Islet precursor cell (in vitro differentiated cells): ENCODE measurements around the gene LYG1.
"Not testable (repeated sequence)": the region's sequence is repeated elsewhere in the genome, so short reads cannot be mapped to it uniquely, and the experiment has no call there.

ENCODE experiments used
- DNase-seq: peaks from one replicate; pipeline ENCODE4 v3.0.0-alpha.2; 2018

Gene LYG1

DNA sequence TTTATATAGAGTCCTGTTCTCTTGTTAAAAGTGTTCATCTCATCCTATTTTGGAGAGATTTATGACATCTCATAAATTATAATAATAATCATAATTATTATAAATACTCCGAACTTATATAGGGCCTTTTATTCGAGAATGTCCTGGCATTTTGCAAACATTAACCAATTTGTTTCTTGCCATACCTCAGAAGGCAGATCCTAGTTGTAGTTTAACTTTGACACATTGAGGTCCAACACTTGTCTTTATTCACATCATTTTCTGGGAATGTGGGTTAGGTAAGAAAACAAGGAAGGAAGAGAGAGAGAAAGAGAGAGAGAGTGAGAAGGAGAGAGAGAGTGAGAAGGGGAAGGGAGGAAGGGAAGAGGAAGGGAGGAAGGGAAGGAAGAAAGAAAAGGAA, at the start of gene LYG1:
Gene LYG1 (minus strand): TSS at position 101 of the 400 bp plus-strand sequence. CDS start 5,527 bp downstream, outside the sequence.
- DNase-seq = not testable (repeated sequence)

GRCh38 chr2:99350194-99350593, 49.2 kb upstream of the LYG1 start:
- no peak for DNase-seq

GRCh38 chr2:99348173-99348572, 47.2 kb upstream of the LYG1 start:
- no peak for DNase-seq

DNA sequence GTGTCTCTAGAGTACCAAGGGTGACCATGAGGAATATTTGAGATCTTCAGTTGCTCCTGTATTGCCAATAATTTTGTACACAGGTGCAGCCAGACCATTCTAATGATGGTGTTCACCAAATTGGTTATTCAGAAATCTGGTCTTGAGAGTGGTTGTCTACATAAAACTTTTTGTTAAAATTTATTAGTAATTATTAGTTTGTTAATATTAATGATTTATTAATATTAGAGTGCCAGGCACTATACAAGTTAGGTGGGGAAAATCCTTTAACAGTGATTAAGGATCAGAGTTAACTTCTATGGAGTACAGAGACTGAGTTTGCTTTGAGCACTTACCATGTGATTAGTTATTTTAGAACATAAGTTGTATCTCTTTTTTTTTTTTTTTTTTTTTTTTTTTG, 45.2 kb upstream of the LYG1 start:
- DNase-seq = no peak

DNA sequence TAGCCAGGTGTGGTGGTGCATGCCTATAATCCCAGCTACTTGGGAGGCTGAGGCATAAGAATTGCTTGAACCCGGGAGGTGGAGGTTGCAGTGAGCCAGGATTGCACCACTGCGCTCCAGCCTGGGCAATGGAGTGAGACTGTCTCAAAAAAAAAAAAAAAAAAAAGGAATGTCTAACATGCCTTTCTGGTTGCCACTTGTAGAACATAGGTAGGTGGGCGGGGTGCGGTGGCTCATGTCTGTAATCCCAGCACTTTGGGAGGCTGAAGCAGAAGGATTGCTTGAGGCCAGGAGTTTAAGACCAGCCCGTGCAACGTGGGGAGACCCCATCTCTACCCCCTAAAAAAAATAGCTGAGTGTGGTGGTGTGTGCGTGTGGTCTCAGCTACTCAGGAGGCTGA, 44.4 kb upstream of the LYG1 start:
- DNase-seq = peak; percentile 49

DNA sequence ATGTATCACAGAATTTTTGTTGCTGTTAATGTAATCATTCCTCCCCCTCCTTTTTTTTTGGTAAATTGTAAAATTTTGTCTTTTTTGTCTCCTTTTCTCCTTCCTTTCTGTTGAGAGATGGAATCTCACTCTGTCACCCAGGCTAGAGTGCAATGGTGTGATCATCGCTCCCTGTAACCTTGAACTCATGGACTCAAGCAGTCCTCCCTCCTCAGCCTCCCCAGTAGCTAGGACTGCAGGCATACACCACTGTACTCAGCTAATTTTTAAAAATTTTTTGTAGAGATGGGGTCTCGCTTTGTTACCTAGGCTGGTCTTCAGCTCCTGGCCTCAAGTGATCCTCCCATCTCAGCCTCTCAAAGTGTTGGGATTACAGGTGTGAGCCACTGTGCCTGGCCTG, 41.5 kb upstream of the LYG1 start:
- no peak for DNase-seq

- peak; percentile 51 for DNase-seq
These were observed 39.8 kb upstream of the LYG1 start for GRCh38 chr2:99340669-99341236.

DNA sequence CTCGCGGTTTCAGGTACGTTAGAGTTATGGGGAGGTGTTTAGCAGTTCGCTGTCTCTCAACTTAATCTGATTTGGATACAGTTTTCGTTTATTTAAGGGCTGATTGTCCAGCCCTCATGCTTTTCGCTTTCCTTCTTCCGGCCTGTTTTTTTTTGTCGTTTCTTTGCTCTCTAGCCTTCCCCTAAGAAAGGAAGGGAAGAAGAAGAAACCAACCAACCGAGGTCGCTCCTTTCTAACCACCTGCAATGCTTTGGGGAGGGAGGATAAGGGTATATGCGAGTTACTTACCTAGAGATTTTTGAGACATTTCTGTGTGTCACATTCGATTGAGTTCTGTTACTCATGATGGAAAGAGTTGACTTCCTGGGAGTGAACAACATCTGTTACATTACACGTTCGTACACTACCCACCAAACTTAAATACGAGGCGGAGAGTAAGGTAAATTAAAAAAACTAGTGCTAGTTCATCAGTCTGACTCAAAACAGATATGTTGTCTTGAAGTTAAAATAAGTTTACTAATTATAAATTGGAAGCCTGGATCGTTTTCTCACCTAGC, 37.1 kb upstream of the LYG1 start:
- no peak for DNase-seq

DNA sequence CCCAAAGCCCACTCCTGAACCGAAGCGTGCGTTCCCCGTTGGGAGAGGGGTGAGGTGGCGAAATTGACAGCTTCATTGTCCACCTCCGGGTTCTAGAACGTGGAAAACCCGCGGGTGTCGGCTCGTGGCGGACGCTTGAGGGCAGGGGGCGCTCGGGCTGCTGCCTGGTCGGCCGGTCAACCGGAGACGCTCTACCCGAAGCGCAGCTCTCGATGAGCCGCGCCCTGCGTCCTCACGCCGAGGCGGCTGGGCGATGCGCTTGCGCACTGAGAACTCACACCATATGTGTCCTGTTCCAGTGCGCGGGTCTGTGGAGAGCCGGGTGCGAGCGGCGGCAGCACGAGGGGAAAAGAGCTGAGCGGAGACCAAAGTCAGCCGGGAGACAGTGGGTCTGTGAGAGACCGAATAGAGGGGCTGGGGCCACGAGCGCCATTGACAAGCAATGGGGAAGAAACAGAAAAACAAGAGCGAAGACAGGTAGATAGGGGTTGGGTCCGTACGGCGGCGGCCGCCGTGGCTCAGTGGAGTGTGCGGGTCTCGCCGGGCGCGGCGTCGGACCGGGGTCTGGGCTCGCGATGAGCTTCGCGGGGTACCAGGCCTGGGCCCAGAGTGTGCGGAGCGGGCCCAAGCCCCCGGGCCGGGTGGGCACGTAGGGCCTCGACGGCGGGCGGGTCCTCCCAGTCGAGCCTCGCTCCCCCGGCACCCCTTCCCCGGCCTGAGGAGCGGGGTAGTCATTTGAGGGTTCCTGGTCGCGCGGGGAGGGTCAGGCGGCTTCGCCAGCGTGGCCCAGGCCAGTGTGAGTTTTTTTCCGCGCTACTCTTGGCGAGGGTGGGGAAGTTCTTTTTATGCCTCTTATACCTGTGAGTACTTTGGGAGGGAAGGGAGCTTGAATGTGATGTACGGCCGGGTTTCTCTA, 36.4 kb upstream of the LYG1 start, which contains the start of gene EIF5B:
Gene EIF5B (plus strand): TSS at position 277 of the 916 bp plus-strand sequence. CDS start 166 bp downstream, at position 443.
- DNase-seq = peak; percentile 98

GRCh38 chr2:99336804-99337112, 35.8 kb upstream of the LYG1 start:
- no peak for DNase-seq

GRCh38 chr2:99335911-99336803, 35.2 kb upstream of the LYG1 start, which contains the start of gene TXNDC9:
Gene TXNDC9, minus strand, starts transcription at chr2:99336333. Its CDS starts 3,123 bp downstream, at chr2:99333210.
- DNase-seq = peak; percentile 100

- no peak for DNase-seq
These were observed 24.4 kb upstream of the LYG1 start for GRCh38 chr2:99325384-99325783.

DNA sequence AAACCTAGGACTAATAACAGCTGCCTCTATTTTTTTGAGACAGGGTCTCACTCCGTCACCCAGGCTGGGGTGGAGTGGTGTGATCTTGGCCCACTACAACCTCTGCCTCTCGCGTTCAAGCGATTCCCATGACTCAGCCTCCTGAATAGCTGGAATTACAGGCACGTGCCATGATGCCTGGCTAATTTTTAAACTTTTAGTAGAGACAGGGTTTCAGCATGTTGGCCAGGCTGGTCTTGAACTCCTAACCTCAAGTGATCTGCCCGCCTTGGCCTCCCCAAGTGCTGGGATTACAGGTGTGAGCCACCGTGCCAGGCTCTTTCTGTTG, 16.8 kb upstream of the LYG1 start:
- DNase-seq = not testable (repeated sequence)

DNA sequence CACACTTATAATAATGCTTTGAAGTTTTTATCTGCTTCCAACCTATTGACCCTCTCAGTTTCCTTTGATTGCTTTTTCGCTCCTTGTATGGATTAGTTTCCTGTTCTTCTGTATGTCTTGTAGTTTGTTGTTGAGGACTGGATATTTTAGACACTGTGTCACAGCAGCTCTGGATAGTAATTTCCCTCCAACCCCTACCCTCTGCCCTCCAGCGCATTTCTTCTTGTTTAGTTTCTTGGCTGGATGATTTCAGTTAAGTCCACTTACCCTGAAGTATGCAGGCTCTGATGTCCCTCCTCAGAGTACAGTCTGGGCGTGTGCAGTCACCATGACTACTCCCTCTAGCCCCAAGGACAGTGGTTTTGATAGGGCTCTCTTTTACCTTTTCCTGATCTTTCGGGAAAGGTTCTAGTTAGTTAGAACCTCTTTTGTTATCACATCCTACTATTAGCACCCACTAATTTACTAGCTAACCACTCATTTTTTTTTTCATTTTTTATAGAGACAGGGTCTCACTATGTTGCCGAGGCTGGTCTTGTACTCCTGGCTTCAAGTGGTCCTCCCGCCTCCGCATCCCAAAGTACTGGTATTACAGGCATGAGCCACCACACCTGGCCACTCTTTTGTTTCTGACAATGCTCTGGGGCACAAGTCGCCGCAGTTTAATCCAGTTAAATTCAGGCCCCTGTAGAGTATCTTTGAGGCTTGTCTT, 16.3 kb upstream of the LYG1 start:
- peak; percentile 57 for DNase-seq

DNA sequence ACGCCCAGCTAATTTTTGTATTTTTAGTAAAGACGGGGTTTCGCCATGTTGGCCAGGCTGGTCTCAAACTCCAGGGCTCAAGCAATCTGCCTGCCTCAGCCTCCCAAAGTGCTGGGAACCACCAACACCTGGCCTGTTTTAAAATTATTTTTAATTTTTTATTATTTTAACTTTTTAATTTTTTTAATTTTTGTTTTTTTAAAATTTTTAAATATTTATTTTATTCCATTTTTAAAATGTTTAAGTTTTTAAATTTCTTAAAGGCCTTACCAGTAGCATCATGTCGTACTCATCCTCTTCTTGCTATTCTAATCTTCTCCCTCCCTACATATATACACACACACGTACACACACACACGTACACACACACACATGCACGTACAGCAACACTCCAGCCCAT, 1.4 kb downstream of the LYG1 start:
- no peak for DNase-seq

GRCh38 chr2:99297994-99298393, 3.0 kb downstream of the LYG1 start:
- no peak for DNase-seq

DNA sequence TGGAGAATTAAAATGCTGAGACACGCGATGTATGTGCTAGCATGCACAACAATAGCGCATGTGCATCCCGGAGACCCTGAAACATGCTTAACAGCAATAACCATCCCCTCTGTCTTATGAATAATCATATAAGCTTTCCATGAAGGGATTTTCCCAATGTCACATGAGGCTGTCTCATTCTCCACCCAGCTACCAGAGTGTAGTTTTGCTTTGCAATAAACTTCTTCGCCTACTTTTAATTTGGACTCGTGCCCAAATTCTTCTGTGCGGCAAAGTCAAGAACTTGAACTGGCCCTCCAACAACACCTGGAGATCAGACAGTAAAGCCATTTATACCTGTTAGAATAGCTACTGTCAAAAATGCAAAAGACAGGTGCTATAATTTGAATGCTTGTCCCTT, 15.5 kb downstream of the LYG1 start:
- DNase-seq = no peak

DNA sequence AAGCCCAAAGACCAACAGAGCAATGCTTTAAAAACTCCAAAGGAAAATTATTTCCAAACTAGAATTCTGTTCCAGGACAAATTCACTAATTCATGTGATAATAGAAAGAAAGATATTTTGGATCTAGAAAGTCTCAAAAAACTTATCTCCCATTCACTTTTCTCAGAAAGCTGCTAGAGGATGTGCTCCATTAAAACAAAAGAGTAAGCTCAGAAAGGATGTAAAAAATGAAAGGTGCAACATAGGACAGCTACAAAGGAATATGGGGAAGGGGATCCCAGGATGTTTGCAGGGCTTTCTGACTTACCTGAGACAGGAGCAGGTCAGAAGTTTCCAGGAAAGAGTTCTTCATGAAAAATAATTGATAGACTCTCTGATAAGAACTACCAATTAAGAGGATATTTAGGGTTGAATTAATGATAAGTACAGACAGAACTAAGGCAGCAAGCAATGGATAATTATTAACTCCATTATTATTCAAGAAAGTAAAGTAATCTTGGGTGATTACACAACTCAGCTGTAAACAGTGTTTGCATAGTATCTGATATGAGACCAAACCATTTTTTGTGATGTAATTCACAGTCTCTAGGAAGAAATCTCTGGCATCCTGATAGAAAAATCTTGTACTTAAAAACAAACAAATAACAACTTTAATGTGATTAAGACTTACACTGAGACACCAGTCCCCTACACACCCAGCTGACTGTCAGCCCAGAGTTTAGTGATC, 20.9 kb downstream of the LYG1 start:
- no peak for DNase-seq

DNA sequence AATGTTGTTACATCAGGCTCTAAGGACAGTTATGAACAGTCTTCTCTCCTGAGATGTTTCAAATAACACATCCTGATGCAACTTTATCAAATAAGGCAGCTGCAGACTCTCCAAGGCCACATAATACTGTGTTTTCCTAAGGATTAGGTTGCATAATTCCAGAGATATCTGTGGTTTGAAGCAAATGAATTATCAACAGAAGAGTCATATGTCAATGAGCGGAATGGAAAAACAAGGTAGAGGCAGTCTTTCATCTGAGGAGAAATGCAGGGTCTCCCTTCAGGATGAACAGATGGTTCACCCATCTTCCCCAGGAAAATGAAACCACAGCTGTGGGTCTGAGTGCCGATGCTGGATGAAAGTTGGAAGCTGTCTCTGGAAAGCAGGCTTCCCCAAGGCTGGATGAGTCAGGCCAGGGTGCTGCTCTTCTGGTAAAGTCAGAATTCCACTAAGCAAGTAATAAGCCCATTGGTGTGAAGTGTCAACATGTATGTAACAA, 22.2 kb downstream of the LYG1 start:
- no peak for DNase-seq

GRCh38 chr2:99278195-99278765, 22.7 kb downstream of the LYG1 start:
- not testable (repeated sequence) for DNase-seq

DNA sequence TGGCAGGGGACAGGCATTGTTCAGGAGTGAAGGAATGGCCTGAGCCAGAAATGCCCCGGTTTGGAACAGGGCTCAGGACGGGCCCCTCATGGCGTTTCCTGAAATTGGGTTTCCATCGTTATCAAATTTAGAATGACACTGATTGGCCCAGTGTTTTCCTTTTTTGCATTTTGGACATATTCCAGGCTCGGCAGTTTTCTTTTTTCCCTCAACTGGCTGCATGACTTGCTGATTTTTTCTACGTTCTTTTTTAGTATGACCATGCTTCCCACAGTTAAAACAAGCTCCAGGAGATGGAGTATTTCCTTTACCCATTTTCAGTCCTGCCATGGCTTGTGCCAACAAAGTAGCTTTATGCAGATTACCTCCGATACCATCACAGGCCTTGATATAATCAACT, 25.1 kb downstream of the LYG1 start:
- DNase-seq = no peak
